HepG2 (cell line): ENCODE data around the gene SLC19A3. TPM values are rescaled to one million over a fixed set of nuclear protein-coding genes. Genes with fewer than 3 reads are reported as not detected.

Experiments
- BORCS8-MEF2B ChIP-seq: sonication (generic); formaldehyde crosslinking; IDR thresholded peaks from 2 replicates; pipeline ENCODE4 v1.8.0; 2022; ENCODE audit warnings: mild to moderate bottlenecking, missing genetic modification reagents
- CREB1 ChIP-seq, 2 experiments: fragments of 450-650 bp in 1 of 2; IDR thresholded peaks; 2 replicates each; pipeline ENCODE4 v1.6.1; 2016 to 2017; ENCODE audit warnings: control low read depth in 1 of 2, mild to moderate bottlenecking in 1 of 2, missing compliant biosample characterization in 1 of 2, missing genetic modification characterization in 1 of 2
- GABPB1 ChIP-seq: IDR thresholded peaks from 2 replicates; pipeline ENCODE4 v1.6.1; 2016; ENCODE audit warnings: mild to moderate bottlenecking, missing genetic modification reagents, moderate library complexity, missing compliant biosample characterization
- IRF2 ChIP-seq: IDR thresholded peaks from 2 replicates; pipeline ENCODE4 v1.6.1; 2018; ENCODE audit warnings: missing genetic modification reagents, missing compliant biosample characterization
- NFE2L2 ChIP-seq: fragments of 150-350 bp; IDR thresholded peaks from 2 replicates; pipeline ENCODE4 v1.6.1; 2014; ENCODE audit warnings: low read length
- TCF7L2 ChIP-seq: IDR thresholded peaks from 2 replicates; pipeline ENCODE4 v1.6.1; 2011; ENCODE audit warnings: mild to moderate bottlenecking, low read depth, low read length, moderate library complexity
- YEATS2 ChIP-seq: sonication (generic); formaldehyde crosslinking; IDR thresholded peaks from 2 replicates; pipeline ENCODE4 v1.4.0; 2020; ENCODE audit warnings: missing genetic modification reagents, borderline replicate concordance
- ZNF609 ChIP-seq: sonication (generic); formaldehyde crosslinking; IDR thresholded peaks from 2 replicates; pipeline ENCODE4 v1.4.0; 2020; ENCODE audit warnings: mild to moderate bottlenecking, missing genetic modification reagents, borderline replicate concordance
- ZNF691 ChIP-seq: sonication (generic); formaldehyde crosslinking; IDR thresholded peaks from 2 replicates; pipeline ENCODE4 v1.4.0; 2020; ENCODE audit warnings: missing genetic modification reagents, low read depth, mild to moderate bottlenecking, borderline replicate concordance
- ZNF777 ChIP-seq: sonication (generic); formaldehyde crosslinking; IDR thresholded peaks from 2 replicates; pipeline ENCODE4 v1.4.0; 2020; ENCODE audit warnings: missing genetic modification reagents
- polyA plus RNA-seq, 8 experiments: library from polyadenylated mRNA; depleted of rRNA in 3 of 8; stranded (reverse) in 7 of 8; unstranded in 1 of 8; fragments of >200 nt; fragmentation: Illumina TruSeq in 4 of 8; extraction: Trizol in 4 of 8; gene quantifications; 2 replicates each; pipeline versions ENCODE4 v1.2.1 to v1.2.3, GENCODE V29; 2011 to 2016; ENCODE audit warnings: low read depth in 4 of 8, missing spikeins in 1 of 8, mixed read lengths in 1 of 8; ENCODE audit not compliant: insufficient read depth in 1 of 8
- total RNA-seq, 5 experiments: library from RNA; depleted of rRNA; stranded (reverse); fragments of >200 nt; fragmentation: Illumina TruSeq; extraction: Trizol; gene quantifications; 2 replicates each; pipeline ENCODE4 v1.2.3, GENCODE V29; 2016; ENCODE audit warnings: low read depth in 1 of 5
- TF ChIP-seq, protein P1 (sequence below): sonication (generic); formaldehyde crosslinking; IDR thresholded peaks from 2 replicates; pipeline ENCODE4 v1.5.1; 2020; ENCODE audit warnings: mild to moderate bottlenecking, missing genetic modification reagents, borderline replicate concordance
- TF ChIP-seq, protein P2 (sequence below): IDR thresholded peaks from 2 replicates; pipeline ENCODE4 v1.6.1; 2016; ENCODE audit warnings: low read depth, missing genetic modification reagents, missing compliant biosample characterization

The SLC19A3 gene
- total and polyA plus RNA-seq, 2 of the 13 experiments (the other 11 are each of a cell fraction or from before 2014, with no cell fraction given): 2.3 to 5.2 TPM

DNA sequence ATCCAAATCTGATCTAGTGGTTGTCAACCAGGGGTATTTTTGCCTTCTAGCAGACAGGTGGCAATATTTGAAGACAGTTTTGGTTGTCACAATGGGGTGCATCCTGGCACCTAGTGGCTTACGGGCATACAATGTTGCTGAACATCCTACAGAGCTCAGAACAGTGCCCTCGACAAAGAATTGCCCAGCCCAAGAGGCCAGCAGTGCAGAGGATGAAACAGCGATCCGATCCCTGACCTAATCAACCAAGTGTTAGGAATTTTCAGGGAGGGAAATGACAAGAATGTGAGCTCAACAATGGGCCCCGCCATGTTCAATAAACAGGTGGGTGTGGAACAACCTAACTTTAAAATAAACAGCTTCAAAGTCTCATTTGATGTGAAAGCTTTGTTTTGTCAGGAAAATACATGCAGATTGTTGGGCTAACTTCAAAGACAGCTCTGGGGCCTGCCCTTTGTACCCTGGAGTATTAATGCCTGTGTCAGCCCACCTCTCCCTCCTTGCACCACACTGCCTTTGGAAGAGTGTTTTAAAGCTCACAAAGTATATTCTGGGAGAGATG is 73.8 kb downstream of the SLC19A3 start (continued):
- TF ChIP-seq CREB1 (IDR thresholded peaks at IDR 0.05) (no peak), CREB1 (CRISPR knock-in tag; IDR thresholded peaks at IDR 0.05) (peak; percentile 65; the same call in 1 of the 2 replicates), YEATS2 (CRISPR knock-in tag) (peak; percentile 30; the same call in 1 of the 2 replicates), NFE2L2 (0 out of 2 replicates have a peak, but pooled peaks have one; percentile 1), GABPB1 (CRISPR knock-in tag) (no peak), IRF2 (CRISPR knock-in tag) (peak; percentile 55; the same call in 1 of the 2 replicates), TCF7L2 (peak; percentile 94), ZNF777 (no peak), BORCS8-MEF2B (CRISPR knock-in tag) (0 out of 2 replicates have a peak, but pooled peaks have one; percentile 42), ZNF609 (CRISPR knock-in tag) (peak; percentile 81), ZNF691 (CRISPR knock-in tag) (0 out of 2 replicates have a peak, but pooled peaks have one; percentile 36)
- TF ChIP-seq, protein P1, sequence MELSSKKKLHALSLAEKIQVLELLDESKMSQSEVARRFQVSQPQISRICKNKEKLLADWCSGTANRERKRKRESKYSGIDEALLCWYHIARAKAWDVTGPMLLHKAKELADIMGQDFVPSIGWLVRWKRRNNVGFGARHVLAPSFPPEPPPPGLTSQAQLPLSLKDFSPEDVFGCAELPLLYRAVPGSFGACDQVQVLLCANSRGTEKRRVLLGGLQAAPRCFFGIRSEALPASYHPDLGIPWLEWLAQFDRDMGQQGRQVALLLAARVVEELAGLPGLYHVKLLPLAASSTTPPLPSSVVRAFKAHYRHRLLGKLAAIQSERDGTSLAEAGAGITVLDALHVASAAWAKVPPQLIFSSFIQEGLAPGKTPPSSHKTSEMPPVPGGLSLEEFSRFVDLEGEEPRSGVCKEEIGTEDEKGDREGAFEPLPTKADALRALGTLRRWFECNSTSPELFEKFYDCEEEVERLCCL (CRISPR knock-in tag): no peak
- TF ChIP-seq, protein P2, sequence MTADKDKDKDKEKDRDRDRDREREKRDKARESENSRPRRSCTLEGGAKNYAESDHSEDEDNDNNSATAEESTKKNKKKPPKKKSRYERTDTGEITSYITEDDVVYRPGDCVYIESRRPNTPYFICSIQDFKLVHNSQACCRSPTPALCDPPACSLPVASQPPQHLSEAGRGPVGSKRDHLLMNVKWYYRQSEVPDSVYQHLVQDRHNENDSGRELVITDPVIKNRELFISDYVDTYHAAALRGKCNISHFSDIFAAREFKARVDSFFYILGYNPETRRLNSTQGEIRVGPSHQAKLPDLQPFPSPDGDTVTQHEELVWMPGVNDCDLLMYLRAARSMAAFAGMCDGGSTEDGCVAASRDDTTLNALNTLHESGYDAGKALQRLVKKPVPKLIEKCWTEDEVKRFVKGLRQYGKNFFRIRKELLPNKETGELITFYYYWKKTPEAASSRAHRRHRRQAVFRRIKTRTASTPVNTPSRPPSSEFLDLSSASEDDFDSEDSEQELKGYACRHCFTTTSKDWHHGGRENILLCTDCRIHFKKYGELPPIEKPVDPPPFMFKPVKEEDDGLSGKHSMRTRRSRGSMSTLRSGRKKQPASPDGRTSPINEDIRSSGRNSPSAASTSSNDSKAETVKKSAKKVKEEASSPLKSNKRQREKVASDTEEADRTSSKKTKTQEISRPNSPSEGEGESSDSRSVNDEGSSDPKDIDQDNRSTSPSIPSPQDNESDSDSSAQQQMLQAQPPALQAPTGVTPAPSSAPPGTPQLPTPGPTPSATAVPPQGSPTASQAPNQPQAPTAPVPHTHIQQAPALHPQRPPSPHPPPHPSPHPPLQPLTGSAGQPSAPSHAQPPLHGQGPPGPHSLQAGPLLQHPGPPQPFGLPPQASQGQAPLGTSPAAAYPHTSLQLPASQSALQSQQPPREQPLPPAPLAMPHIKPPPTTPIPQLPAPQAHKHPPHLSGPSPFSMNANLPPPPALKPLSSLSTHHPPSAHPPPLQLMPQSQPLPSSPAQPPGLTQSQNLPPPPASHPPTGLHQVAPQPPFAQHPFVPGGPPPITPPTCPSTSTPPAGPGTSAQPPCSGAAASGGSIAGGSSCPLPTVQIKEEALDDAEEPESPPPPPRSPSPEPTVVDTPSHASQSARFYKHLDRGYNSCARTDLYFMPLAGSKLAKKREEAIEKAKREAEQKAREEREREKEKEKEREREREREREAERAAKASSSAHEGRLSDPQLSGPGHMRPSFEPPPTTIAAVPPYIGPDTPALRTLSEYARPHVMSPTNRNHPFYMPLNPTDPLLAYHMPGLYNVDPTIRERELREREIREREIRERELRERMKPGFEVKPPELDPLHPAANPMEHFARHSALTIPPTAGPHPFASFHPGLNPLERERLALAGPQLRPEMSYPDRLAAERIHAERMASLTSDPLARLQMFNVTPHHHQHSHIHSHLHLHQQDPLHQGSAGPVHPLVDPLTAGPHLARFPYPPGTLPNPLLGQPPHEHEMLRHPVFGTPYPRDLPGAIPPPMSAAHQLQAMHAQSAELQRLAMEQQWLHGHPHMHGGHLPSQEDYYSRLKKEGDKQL (CRISPR knock-in tag): peak; percentile 77; the same call in 1 of the 2 replicates
